Measurements from ENCODE around the gene PSMA3.

Gene PSMA3

DNA sequence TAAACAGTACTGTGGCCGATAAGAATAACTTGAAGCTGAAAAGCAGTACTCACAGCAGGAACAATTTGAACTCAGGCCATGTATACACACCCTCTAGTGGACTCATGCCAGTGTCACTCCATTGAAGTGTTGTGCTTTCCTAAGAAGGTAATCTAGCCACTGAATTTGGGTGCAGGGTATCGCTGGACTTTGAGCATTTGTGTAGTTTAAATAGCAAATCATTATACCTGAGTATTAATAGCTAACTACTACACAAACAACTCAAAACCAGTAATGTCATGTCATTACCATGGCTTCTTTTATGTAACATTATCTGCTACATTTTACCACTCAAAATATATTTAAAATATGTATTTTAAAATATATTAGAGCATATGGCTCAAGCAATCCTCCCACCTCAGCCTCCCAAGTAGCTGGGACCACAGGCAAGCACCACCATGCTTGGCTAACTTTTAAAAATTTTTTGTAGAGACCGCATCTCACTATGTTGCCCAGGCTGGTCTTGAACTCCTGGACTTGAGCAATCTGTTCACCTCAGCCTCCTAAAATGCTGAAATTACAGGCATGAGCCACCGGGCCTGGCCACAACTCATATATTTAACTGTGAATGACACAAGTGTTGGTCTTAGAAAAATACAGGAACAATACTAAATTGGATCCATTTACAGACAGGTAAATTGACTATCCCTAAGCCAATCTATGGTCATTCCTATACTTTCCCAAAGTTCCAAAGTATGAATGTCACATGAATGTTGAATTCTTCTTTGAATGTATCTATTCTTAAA, 28.1 kb downstream of the PSMA3 start:
- DNase-seq (ENCODE audit: low read depth) = no peak

DNA sequence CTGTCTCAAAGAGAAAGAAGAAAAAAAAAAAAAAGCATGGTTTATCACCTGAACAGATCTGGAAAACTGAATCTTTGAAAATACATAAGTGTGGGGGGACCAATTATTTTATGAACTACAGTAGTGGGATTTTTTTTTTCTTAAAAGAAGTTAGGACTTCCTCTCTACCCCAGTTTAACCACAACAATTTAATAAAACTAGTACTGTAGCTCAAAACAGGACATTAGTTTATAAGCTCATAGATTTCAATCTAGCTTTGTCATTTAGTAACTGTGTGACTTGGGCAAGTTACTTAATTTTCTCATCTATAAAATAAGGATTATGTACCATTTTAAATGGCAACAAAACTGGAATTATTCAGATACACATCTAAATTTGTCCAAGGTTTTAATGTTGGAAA, 30.2 kb downstream of the PSMA3 start:
- no peak for DNase-seq (ENCODE audit: low read depth)

- no peak for DNase-seq (ENCODE audit: low read depth)
Measured at GRCh38 chr14:58275527-58276190, 31.0 kb downstream of the PSMA3 start.

DNA sequence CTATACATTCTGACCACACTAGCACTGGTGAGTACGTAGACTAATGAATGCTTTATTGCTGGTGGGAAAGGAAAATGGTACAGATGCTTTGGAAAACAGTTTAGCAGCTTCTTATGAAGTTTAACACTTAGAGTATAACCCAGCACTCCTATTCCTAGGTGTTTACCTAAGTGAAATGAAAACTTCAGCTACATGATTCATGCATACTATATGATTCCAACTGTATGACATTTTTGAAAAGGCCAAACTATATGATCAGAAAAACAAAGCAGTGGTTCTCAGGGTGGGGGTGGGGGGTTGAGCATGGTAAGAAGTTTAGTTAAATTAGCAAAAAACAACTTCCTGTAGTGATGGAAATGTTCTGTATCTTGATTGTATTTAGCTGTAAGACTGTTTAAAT, 31.6 kb downstream of the PSMA3 start:
- no peak for DNase-seq (ENCODE audit: low read depth)

DNA sequence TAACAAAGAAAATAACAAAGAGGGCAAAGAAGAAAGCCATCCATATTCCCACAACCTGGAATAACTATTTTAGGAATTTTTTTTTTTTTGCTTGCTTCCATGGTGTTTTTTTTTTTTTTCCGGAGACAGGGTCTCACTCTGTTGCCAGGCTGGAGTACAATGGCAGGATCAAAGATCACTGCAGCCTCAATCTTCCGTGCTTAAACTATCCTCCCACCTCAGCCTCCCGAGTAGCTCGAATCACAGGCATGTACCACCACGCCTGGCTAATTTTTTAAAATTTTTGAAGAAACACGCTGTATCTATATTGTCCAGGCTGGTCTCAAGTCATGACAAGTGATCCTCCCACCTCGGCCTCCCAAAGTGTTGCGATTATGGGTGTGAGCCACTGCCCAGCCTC, 33.5 kb downstream of the PSMA3 start:
- DNase-seq (ENCODE audit: low read depth) = no peak

- DNase-seq (ENCODE audit: low read depth) = no peak
Measured at GRCh38 chr14:58280954-58281787, 36.5 kb downstream of the PSMA3 start.

DNA sequence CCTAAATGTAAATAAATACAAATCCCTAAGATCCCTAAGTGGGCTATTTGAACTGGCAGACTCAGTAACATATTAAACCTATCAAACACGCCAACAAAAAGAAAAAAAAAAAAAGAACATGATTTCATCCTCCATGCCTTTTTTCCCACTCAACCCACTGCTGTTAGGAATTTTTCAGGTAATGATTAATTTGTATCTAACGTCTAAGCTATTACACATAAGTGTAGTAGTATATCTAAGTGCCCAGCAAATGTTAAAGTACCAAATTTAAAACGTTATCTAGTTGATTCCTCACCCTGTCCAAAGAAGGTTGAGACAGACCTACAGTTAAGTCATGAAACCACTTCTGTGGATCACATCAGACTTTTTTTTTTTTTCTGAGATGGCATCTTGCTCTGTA, 37.3 kb downstream of the PSMA3 start:
- DNase-seq (ENCODE audit: low read depth) = no peak

DNA sequence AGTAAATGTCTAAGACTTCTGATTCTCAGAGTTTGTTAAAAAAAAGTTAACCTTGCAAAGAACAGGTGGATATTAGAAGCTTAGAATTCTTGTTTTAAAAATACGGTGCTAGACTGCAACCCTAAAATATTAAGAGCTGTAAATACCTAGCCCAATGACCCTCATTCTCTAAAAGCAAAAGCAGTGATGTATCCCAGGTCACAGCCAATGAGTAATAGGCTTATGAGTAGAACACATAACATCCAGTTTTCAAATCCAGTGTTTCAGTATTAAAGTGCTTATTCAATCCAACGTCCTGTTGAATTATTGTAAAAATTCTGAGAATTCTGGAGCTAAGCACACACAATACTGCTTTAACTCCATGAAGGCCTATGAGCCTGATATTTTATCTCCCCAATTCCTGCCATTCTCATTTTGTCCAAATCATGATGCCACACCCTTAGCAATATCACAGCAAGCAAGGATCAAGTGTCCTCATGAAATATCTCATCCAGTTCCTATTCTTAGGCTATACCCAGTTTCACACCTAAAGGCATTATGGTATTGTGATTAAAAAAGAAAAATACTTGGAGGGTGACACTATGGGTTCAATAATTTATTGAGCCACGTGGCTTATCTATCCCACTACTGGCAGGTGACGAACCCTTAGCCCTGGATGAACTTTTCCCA, 38.4 kb downstream of the PSMA3 start:
- no peak for DNase-seq (ENCODE audit: low read depth)

GRCh38 chr14:58283730-58284129, 39.1 kb downstream of the PSMA3 start:
- no peak for DNase-seq (ENCODE audit: low read depth)

DNA sequence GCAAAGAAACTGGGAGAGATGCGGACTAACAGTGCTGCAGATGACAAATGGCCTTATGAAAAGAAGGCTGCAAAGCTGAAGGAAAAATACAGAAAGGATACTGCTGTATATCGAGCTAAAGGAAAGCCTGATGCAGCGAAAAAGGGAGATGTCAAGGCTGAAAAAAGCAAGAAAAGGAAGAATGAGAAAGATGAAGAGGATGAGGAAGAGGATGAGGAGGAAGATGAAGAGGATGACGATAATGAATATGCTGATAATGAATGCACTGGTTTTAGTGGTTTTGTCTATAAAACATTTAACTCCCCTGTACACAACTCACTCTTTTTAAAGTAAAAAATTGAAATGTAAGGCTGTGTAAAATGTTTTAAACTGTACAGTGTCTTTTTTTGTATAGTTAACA, 40.5 kb downstream of the PSMA3 start:
- no peak for DNase-seq (ENCODE audit: low read depth)

DNA sequence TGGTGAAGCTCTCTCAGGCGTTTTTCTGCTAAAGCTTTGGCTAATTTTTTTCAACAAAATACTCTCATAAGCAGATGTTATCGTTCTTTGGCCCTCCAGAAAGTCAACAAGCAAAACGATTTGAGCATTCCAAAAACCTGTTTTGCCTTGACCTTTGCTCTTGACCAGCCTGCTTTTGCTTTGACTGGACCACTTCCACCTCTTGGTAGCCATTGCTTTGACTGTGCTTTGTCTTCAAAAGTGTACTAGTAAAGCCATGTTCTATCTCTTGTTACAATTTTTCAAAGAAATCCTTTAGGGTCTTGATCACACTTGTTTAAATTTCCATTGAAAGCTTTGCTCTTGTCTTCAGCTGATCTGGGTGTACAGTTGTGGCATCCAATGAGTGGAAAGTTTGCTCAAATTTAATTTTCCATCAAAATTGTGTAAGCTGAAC, 43.0 kb downstream of the PSMA3 start:
- DNase-seq (ENCODE audit: low read depth) = no peak

DNA sequence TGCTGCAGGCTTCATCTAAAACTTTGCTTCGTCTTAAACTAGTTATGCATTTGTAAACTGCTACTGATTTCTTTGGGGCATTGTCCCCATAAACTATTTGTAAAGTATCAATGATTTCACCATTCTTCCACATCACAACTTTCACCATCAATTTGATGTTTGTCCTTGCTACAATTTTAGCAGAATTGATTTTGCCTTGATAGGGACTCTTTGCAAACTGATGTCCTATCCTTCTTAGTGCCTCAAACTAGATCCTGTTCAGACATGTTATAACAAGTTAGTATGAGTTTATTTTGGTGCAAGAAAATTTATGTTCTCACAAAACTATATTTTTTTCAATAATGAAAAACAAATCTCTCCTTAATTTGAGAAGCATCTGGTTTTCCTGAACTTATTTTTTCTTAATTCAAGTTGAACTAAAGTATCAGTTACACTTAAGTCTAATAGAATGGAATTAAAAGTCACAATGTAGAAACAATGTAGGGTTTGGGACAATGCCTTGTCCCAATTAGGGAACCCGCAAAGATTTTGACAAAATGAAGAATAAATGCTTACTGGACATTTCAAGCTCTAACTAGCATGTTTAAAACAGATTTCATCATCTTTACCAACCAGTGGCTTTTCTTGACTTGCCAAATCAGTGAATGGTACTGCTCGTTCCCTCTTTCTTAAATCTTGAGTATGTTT, 43.6 kb downstream of the PSMA3 start:
- no peak for DNase-seq (ENCODE audit: low read depth)

DNA sequence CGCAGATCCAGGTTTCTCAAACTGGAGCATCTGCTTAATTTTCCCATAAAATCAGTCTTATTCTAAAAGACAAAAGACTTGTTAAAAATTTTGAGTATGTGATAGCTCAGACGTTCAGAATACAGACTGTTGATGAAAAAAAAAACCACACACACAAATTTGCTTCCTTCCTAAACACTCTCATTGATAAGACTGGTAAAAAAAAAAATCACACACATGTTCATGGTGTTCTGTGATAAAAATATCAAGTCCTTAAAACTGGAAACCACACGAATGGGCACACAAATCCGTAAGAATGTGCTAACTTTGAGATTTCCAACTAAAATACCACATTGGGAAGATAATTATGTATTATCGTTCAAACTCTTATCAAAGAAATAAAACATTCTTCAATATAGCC, 47.0 kb downstream of the PSMA3 start:
- no peak for DNase-seq (ENCODE audit: low read depth)

- no peak for DNase-seq (ENCODE audit: low read depth)
Measured at GRCh38 chr14:58292187-58292586, 47.5 kb downstream of the PSMA3 start.

DNA sequence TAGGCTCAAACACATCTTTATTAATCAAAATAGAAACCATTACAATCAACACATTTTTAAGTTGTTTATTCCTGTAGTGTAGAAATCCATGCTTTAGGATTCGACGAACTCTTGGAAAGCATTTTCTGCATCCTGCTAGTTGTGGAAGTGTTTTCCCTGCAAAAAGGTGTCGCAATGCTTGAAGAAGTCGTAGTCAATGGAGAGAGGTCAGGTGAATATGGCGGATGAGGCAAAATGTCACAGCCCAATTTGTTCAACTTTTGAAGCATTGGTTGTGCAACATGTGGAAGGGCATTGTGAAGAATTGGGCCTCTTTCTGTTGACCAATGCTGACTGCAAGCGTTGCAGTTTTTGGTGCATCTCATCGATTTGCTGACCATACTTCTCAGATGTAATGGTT, 49.6 kb downstream of the PSMA3 start:
- DNase-seq (ENCODE audit: low read depth) = no peak

DNA sequence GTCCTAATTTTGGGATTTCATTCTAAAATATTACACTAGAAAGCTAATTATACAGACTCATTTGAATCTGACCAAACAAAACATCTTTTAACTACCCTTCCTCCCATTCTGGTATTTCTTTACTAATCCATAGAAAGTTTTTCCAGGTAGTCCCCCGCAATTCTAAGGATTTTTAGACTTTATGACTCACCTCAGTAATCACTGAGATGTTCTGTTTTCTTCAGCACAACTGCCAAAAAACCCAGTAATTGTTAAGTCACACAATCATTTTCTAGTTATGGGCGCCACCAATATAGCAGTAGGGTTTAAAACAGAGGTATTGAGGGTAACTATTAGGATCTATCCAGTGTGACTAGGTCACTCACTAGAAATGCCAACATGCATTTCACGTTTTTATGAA, 52.1 kb downstream of the PSMA3 start:
- DNase-seq (ENCODE audit: low read depth) = no peak

DNA sequence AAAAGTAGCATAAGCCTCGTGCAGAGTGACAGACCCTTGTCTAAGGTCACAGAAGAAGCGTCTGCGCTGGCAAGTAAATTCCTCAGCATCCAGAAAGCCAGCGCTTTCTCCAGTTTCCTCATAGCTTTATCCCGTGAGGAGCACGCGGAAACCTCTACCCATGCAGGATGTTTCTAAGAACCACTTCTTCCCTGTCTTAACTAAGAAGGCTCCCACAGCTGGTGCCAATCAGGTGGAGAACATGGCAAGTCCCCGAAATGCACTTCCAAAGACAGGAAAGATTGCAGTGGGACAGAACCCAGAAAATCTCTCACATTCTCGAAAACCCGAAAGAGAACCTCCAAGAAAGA, 52.7 kb downstream of the PSMA3 start:
- no peak for DNase-seq (ENCODE audit: low read depth)

DNA sequence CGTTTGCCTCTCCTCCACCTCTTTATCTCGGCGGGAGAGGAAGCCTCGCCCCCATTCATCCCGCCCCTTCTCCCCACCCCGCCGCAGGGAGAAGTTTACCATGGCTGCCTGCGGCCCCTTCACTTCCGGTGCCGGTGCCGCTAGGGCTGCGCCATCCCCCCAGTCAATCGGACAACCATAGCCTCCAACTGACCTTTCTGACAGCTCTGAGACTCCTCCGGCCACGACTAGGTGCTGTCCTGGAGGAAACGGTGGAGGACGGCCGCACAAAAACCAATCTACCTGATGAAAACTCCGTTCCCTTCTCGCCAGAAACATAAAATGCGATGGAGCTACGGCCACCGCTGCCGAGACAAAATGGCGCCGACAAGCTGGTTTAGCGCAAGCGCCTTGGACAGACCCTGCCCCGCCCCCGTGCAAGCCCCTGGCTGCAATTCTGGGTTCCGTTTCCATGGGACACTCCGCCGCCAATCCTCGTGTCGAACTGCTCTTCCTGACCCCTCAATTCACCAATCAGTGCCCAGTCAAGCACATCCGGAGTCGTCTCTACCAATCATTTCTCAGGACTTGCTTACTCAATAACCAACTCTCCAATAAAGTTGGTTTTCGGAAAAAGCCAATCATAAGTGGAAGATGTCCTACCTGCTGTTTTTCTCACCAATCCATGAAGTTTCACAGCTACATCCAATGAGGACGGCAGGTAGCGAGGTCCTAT, 53.3 kb downstream of the PSMA3 start:
- peak; percentile 97 for DNase-seq (ENCODE audit: low read depth)

GRCh38 chr14:58298477-58299400, 54.1 kb downstream of the PSMA3 start, which contains the start of gene ARID4A:
TSS of gene ARID4A (plus strand) at chr14:58298555. CDS start at chr14:58299855, 1,300 bp downstream.
- peak; percentile 64 for DNase-seq (ENCODE audit: low read depth)

Data from stimulated activated CD8-positive, alpha-beta memory T cell treated with anti-CD3 and anti-CD28 coated beads, Interleukin-15, amount 100 ng/mL, for 1 hour (primary cell).